ENCODE measurements around the gene STK32B.

DNA sequence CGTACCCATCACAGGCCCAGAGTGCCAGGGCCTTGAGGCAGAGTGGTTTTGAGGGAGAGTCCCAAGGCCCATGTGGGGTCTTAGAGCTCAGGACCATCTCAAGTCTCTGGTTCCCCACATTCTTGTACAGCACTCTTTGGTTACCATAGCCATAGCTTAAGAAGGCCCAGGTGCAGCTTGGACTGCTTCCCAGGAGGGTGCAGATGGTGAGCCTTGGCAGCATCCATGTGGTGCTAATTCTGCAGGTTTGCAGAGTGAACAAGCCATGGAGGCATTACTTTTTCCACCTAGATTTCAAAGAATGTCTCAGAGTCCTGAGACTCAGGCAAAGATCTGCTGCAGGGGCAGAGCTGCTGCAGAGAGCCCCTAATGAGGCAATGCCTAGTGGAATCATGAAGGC is 171.7 kb downstream of the STK32B start:
- no peak for TF ChIP-seq POLR2A (IDR thresholded peaks at IDR 0.05; ENCODE audit: low read depth, low read length)
- TF ChIP-seq, protein P1, sequence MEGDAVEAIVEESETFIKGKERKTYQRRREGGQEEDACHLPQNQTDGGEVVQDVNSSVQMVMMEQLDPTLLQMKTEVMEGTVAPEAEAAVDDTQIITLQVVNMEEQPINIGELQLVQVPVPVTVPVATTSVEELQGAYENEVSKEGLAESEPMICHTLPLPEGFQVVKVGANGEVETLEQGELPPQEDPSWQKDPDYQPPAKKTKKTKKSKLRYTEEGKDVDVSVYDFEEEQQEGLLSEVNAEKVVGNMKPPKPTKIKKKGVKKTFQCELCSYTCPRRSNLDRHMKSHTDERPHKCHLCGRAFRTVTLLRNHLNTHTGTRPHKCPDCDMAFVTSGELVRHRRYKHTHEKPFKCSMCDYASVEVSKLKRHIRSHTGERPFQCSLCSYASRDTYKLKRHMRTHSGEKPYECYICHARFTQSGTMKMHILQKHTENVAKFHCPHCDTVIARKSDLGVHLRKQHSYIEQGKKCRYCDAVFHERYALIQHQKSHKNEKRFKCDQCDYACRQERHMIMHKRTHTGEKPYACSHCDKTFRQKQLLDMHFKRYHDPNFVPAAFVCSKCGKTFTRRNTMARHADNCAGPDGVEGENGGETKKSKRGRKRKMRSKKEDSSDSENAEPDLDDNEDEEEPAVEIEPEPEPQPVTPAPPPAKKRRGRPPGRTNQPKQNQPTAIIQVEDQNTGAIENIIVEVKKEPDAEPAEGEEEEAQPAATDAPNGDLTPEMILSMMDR (conservative IDR thresholded peaks at IDR 0.05; ENCODE audit: low read depth, low read length): no peak
